DLD1 (cell line): Measurements from ENCODE around the gene PPM1J.

Experiments used
- in situ Hi-C: cut with HindIII; loops from 2 replicates; pipeline ENCODE4 v1.10.0; 2017; ENCODE audit warnings: low sequenced_read_pairs

Gene PPM1J

GRCh38 chr1:112689196-112689841 lies 25.8 kb downstream of the PPM1J start:
- in situ Hi-C loops, result no loop called here

GRCh38 chr1:112688781-112689193 lies 26.3 kb downstream of the PPM1J start:
- in situ Hi-C loops, result no loop called here

GRCh38 chr1:112687785-112688496 lies 27.2 kb downstream of the PPM1J start:
- in situ Hi-C loops, result no loop called here

GRCh38 chr1:112687361-112687760 lies 27.8 kb downstream of the PPM1J start:
- in situ Hi-C loops, result no loop called here

- in situ Hi-C loops, result no loop called here
These were observed 28.3 kb downstream of the PPM1J start for GRCh38 chr1:112686835-112687234.

GRCh38 chr1:112686417-112686816 lies 28.7 kb downstream of the PPM1J start:
- in situ Hi-C loops, result no loop called here

- in situ Hi-C loops, result no loop called here
These were observed 29.2 kb downstream of the PPM1J start for GRCh38 chr1:112685913-112686312.

GRCh38 chr1:112678605-112679004 lies 36.5 kb downstream of the PPM1J start:
- in situ Hi-C loops, result no loop called here

- in situ Hi-C loops, result no loop called here
These were observed 37.6 kb downstream of the PPM1J start for GRCh38 chr1:112677501-112677900.

- in situ Hi-C loops, result no loop called here
These were observed 38.6 kb downstream of the PPM1J start for GRCh38 chr1:112676543-112676942.

- in situ Hi-C loops, result no loop called here
These were observed 39.3 kb downstream of the PPM1J start for GRCh38 chr1:112675728-112676381.

- in situ Hi-C loops, result no loop called here
These were observed 40.0 kb downstream of the PPM1J start for GRCh38 chr1:112674986-112675727.

- in situ Hi-C loops, result no loop called here
These were observed 40.6 kb downstream of the PPM1J start, which contains the start of gene MOV10 for GRCh38 chr1:112674440-112674985. Gene MOV10, plus strand, starts transcription at chr1:112674659. Its CDS starts 254 bp downstream, at chr1:112674913.

GRCh38 chr1:112673592-112674439 lies 41.3 kb downstream of the PPM1J start:
- in situ Hi-C loops, result no loop called here

GRCh38 chr1:112672842-112673241 lies 42.3 kb downstream of the PPM1J start:
- in situ Hi-C loops, result no loop called here

- in situ Hi-C loops, result no loop called here
These were observed 43.1 kb downstream of the PPM1J start for GRCh38 chr1:112672009-112672408.

- in situ Hi-C loops, result no loop called here
These were observed 48.2 kb downstream of the PPM1J start for GRCh38 chr1:112666946-112667345.

GRCh38 chr1:112665857-112666256 lies 49.3 kb downstream of the PPM1J start:
- in situ Hi-C loops, result no loop called here
